HG03432 (cell line): ENCODE data around the gene GRIK4.

ENCODE experiments used
- ATAC-seq: cut with Tn5 transposase; IDR thresholded peaks from one replicate; pipeline ENCODE4 v1.9.1; 2021; ENCODE audit warnings: mild to moderate bottlenecking, moderate library complexity; ENCODE audit not compliant: unreplicated experiment

Gene GRIK4

DNA sequence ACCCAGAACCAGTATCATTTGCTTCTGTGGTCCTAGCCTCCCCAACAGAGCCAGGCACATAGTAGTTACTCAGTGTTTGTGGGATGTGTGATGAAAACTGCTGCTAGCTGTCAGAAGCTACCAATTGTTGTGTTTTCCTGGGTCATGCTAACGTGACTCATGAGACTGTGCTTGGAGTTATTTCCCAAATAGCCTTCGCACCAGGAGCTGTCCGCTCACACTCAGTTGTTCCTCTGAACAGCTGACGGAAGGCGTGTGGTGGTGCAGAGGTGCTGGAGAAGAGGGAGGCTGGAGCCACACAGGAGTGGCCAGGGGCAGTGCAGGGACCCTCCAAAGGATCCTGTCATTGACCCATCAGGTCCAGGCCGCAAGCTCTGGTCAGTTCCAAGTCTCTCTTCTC is 458.4 kb downstream of the GRIK4 start:
- ATAC-seq: no peak

DNA sequence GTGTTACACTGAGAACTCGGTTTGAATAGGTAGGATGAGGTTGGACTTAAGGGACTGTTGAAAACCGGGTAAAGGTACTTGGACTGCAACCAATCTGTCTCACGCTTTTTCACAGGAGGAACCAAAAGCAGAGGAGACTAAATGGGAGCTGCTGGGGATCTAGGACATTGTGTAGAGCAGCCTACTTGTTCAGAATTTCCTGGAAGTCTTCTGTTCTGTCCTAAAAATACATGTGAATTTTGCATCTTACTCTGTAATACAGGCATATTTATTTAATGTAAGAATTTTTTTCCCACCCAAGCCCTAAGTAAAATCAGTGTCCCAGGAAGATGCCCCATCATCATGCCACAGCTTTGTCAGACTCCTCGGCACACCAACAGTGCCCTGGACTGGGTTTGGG is 460.3 kb downstream of the GRIK4 start:
- ATAC-seq: no peak

DNA sequence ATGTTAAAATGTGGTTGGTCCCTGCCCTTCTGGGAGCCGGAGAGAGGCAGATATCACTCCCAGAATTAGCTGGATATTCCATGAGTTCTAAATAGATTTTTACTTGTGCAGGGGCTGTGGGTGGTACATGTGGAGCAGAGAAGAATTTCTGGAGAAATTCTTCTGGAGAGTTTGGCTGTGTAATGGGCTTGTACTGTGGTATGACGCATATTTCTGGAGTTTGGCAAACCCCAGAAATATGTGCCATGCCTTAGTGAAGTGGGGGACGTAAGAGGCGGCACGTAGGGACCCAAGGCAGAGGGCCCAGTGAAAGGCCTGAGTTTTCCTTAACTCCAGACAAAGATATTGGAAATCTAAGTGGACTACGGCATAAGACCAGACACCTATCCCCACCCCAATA is 461.1 kb downstream of the GRIK4 start:
- ATAC-seq: no peak

DNA sequence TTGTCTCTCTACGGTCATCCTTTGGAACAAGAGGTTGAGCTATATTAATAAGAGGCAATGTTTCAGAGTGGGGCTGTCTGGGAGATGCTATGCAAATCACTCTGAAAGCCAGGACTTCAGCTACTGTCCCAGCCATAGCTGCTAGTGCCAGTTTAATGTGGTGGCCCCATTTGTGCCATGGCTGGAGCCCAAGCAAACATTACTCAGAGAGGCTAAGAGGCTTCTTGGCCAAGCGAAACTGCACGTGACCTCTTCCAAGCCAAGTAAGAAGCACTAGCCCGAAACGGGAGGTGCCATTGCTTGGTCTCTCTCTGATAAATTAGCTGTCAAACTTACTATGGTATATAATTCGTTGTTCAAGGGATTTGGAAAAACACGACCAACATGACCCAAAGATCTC is 462.0 kb downstream of the GRIK4 start:
- ATAC-seq: no peak

DNA sequence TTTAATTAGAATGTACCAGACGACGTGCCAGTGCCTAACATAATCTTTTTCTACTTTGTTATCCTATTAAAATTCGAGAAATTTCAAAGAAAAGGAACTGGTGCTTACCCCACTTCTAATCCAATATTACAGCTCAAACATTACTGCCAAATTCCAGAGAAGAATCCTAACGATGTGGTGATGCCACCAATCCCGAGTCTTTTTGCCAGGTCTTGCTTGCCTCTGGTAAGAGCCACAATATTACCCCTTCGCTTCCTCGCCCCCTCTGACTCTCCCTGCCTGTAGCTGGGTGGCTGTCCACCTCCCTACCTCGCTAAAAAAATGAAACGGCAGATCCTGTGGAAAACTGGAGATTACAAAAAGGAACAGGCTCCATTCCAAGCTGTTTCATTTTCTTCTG is 462.9 kb downstream of the GRIK4 start:
- no peak for ATAC-seq

DNA sequence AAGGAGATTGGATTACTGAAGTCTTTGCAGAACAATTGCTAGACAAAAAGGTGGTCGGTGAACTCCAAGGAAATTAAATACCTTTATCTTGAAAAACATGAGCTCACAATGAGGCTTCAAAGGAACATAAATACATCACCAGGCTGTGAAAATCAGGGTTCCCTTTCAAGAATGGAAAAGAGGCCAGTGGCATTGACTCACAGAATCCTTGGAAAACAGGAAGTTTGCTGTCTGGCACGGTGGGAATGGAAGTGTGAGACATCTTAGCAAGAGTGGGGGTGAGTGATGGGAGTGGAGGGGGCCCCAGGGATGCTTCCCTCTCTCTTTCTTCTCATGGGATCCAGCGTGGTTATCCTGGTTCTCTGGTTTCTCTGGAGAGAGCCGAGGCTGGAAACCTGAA is 463.4 kb downstream of the GRIK4 start:
- no peak for ATAC-seq

DNA sequence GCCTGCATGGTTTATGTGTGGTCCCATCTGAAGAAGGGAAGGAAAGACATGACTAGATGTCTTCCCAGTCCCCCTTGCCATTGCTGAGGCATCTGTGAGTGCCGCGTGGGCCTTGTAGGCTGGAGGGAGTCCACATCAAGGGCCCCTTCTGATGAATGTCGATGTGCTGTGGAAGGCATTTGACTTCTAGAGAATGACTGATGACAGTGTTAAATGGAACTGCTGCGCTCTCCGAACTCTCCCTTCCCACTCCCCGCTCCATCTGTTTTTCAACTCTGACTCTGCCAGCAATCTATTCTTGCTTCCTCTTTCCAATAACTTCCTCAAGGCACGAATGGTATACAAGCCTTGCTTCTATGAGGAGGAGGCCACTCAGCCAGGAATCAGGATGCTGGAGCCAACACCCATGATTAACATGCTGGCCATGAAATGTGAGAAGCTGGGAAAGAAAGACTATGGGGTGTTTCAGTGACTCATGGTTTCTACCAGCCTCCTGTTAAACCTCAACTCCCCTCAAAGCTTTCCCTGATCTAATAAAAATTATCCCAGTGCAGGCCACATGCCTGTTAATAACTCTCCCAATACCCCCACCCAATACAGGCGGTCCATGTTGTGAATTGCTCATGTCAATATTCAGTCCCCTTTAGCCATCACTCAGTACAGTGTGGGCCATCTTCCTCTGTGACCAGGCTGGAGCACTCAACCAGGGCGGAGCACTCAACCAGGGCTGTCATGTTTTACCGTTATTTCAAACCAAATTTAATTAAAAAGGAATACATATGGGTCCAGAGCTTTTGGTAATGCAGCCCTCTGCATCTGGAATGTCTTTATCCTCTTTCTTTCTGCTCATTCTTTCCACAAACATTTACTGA is 466.0 kb downstream of the GRIK4 start:
- ATAC-seq: no peak

DNA sequence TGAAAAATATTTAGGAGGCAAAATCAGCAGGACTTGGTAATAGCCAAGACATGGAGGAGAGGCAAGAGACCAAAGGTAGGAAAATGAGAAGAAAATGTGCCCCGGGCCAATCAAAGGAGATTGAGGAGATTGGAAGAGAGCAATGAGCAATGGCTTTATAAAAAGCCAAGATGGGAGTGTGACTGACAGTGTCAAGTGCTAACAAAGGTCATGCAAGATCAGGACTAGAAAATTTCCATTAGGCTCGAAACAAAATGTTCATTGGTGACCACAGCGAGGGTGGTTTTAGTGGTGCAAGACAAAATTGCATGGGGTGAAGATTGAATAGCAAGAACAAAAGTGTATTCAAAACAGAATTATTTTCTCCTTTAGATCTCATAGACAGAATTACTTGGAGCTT is 467.2 kb downstream of the GRIK4 start:
- ATAC-seq: no peak

DNA sequence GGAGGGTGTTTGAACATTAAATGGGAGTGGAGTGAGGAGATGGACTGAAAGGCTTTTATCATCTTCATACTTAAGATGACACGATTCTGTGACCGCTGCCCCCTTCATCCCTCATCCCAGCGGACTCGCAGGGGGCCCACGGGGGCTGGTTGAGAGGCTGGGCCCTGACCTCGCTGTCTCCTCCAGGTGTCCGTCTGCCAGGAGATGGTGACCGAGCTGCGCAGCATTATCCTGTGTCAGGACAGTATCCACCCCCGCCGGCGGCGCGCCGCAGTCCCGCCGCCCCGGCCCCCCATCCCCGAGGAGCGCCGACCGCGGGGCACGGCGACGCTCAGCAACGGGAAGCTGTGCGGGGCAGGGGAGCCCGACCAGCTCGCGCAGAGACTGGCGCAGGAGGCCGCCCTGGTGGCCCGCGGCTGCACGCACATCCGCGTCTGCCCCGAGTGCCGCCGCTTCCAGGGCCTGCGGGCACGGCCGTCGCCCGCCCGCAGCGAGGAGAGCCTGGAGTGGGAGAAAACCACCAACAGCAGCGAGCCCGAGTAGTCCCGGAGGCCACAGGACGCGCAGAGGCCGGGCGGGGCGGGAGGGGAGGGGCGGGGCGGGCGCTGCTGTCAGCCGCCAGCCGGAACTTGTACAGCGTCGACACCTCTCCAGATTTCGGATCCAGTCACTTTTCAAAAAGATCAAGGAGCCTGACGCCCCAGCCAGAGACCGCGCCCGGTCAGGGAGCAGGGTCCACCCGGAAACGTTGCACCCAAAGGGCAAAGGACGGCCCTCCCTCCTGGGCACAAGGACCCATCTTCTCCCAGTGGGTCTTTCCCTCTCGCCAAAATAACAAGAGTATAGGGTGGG is 474.4 kb downstream of the GRIK4 start:
- ATAC-seq: peak; percentile 70

DNA sequence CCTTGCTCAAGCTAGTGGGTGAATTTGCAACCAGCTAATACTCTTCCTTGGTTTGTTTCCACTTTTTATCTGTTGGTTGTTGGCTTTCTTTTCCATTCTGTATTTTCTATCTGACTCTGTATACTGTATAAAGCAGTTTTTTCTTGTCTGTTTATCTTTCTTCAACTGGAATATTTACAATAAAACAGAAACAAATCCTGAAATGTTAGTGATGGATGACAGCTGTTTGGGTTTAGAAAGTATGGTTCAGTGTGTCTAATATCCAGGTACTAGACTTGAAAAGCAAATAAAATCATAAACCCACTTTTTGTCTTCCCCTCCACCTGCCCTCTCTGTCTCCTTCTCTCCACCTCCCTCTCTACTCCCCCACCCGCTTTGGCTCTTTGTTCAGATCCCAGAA is 477.1 kb downstream of the GRIK4 start:
- no peak for ATAC-seq

DNA sequence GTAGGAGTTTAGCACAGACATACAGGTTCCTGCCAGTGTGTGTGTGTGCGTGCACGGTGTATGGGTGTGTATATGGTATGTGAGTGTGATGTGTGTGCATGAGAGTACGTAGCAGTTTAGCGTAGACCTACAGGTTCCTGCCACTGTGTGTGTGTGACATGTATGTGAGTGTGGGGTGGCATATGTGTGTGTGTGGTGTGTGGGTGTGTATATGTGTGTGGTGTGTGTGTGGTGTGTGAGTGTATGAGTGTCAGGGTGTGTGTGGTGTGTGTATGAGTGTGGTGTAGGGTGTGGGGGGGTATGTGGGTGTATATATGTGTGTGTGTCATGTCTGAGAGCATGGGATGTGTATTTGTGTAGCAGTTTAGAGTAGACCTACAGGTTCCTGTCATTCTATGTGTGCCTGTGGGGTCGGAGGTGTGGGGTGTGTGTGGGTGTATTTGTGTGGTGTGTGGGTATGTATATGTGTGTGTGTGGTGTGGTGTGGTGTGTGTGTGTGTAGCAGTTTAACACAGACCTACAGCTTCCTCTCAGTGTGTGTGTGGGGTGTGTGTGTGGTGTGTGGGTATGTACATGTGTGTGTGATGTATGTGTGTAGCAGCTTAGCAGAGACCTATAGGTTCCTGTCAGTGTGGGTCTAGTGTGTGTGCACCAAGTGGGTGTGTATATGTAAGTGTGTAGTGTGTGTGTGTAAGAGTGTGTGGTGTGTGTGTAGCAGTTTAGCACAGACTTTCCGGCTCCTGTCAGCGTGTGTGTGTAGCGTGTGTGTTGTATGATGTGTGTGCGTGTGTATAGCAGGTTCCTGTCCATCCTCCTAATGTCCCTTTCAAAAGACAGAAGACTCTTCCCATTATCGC is 480.5 kb downstream of the GRIK4 start:
- no peak for ATAC-seq

DNA sequence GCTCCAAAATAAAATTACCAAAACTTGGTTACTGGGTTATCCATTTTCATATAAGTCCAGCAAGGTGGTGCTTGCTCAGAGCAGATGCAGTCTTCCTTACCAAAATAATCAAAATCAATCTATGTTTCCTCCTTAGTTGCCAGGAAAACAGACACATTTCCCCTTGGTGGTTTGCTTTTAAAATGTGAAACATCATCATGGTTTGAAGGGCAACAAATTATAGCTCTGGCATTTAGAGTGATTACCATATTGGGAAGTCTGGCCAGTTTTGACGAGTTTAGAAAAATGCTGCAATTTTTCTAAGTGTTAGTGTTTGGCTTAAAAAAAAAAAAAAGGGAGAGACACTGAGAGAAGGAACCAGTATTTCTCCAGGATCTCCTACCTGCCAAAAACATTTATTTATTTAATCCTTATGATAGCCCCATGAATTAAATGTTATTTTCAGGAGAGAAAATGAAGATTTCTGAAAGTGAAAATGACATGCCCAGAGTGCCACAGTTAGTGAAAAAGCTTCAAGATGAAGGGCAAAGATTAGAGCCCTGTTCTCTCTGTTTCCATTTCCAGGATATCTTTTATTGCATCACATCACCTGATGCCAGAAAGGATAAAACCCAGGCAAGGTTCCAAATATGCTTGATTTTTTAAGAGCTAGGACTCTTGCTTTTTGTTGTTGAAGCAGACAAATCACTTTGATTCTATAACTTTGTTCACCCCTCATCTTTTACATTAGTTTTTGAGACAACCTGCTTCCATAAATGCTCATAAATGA is 482.7 kb downstream of the GRIK4 start:
- no peak for ATAC-seq

DNA sequence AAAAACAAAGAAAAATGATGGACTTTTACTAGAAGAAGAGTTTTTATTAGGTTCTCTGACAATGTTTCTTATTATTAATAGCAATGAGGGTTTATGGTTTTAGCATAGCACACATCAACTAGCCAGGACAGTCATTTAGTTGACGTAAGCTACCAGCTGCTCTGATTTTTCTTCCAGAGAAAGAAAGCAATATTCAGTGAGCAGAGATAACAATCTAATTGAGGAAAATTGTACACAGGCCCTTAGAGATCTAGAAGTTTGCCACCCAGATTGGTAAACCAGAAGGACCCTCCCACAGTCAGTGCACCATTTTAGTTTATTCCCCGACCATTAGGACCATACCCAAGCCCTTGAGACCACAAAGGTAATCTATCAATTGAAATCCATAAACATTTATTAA is 483.6 kb downstream of the GRIK4 start:
- no peak for ATAC-seq

DNA sequence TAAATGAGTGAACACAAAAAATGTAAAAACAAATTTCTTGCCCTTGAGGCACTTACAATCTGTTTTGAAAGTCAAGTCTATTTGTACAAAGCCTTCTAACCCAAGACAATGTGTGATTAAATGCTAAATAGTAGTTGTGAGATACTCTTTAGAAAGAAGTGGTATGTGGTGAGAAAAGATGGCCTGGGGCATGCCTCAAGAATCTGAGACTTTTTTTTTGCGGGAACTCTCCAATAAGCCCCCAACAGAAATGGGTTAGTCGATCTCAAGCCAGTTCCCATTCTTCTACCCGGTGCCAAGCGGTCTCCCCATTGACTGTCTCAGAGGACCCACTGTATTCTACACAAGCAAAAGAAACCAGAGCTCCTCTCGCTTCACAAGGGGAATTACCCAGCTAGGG is 485.4 kb downstream of the GRIK4 start:
- ATAC-seq: no peak

DNA sequence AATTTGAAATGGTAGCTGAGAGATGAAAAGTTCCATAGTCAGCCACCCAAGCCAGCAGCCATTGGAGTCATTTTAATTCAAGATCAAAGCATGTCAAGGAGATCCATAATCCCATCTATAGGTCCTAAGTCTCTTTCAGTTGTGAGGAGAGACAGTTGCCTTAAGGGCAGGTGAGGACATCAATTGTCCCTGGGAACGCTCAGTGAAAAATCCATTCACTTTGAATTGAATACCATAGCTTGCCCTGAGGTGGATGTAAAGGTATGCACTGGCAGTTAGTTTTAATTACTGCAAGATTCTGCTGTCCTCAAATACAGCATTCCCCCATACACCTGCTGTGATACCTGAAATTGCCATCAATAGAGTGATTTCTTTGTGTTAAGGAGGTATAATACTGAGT is 487.0 kb downstream of the GRIK4 start:
- ATAC-seq: no peak

DNA sequence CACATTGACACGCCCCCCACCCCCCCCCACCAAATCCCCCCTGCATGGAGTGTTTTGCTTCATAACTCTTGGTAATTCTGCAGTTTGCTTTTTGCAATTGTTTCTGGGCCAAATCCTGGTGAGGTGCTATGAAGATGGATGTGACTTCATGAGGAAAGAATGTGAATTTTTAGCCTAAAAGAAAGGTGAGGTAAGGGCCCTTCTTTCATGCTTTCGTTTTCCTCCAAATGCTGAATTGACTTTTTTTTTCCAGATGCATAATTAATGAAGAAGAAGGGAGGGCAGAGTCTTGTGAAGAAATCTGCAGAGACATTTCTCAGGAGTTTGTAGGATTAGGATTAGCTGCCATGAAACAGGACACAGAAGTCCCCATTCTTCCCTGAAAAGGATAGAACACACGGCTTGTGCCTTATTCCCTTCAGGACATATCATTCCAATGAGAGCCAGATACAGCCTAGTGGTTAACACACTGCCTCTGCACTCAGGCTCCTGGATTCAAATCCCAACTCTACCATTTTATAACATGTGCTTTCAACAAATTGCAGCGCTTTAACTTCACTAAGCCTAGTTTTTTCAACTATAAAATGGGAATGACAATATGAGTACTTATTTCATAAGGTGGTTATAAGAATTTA is 492.8 kb downstream of the GRIK4 start:
- no peak for ATAC-seq

DNA sequence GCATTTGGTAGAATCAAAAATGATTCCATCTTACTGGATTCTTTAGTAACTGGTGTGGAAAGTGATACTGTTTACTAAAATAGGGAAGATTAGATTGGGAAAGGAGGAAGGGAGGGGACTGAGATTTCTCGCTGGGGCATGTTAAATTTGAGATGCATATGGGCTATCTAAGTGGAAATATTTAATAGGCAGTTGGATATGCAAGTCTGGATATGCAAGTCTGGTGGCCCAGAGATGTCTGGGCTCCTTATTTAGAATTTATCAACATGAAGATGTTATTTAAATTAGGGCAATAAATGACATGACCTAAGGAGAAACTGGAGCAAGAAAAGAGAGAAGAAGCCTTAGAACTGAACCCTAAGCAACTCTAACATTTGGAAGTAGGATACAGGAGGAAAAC is 495.4 kb downstream of the GRIK4 start:
- no peak for ATAC-seq

DNA sequence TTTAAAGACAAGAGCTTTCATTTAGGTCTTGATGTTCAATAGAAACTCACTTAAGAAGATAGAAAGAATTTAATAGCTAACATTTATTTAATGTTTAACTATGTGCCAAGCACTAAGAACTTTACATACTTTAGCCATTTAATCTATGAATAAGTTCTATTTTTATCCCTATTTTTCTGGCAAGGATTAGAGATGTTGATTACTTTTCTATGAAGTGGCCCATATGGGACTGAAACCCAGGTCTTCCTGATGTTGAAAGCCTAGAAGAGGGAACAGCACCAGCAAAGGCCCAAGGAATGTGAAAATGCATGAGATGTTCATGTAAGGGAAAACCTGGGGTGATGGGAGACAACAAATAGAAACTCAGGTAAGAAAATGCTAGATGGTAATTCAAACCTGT is 497.0 kb downstream of the GRIK4 start:
- ATAC-seq: no peak

DNA sequence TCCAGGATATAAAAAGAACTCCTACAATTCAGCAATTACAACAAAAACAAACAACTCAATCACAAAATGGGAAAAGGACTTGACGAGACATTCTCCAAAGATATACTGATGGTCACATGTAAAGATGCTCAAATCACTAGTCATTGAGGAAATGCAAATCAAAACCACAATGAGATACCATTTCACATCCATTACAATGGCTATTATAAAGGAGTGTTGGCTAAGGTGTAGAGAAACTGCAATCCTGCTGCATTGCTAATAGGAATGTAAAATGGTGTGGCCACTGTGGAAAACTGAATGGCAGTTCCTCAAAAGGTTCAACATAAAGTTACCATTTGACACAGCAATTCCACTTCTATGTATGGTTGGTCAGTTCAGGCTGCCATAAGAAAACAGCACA is 500.5 kb downstream of the GRIK4 start:
- ATAC-seq: no peak

DNA sequence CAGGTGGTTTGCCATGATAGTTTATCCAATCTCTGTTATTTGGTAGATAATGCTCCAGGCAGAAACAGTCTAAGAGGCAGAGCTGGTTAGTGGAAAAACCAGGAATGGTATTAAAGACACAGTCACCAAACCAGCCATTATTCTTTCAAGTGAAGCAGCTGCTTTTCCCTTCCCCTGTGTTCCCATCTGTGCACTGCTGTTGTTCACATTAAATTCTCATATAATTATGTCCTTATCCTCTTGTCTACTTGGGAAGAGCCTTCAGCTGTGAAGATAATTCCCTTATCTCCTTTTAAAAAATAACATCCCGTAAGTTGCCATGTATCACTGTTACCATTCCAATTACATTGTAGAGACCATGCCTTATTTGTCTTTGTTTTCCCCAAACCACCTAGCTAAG is 507.2 kb downstream of the GRIK4 start:
- ATAC-seq: no peak
